ENCODE data around the gene PTPRG.

Gene PTPRG

GRCh38 chr3:61922118-61922517 lies 360.7 kb downstream of the PTPRG start:
- no peak overlapping the region for H4K12ac ChIP-seq (ENCODE audit: low read depth, low read length)
- no peak overlapping the region for H3K9ac ChIP-seq (ENCODE audit: low read length)
- no peaks in the 10 kb centered on the region for H3K9me3 ChIP-seq (ENCODE audit: insufficient read depth, low read depth, low read length)
- no peak overlapping the region for H4K8ac ChIP-seq (ENCODE audit: low read depth, low read length)
- peak; percentile 65 to 91 for DNase-seq
- no CpG with 5 or more reads among the region's 5 CpGs for WGBS (ENCODE audit: extremely low coverage, insufficient coverage, insufficient read length)
- H3K4me1 ChIP-seq (ENCODE audit: control insufficient read depth in 1 of 2, insufficient read depth in 2 of 2, low read length in 2 of 2) = peaks cover 2 to 6% of the 10 kb centered on the region in 2 experiments
- no peaks in the 10 kb centered on the region for H3K36me3 ChIP-seq (ENCODE audit: control insufficient read depth in 1 of 2, insufficient read depth in 2 of 2, low read length in 2 of 2)
- no peak overlapping the region for H3K4me2 ChIP-seq (ENCODE audit: low read length)
- no peak overlapping the region for H2BK120ac ChIP-seq (ENCODE audit: insufficient read depth, low read length, poor library complexity)
- H3K4me3 ChIP-seq (ENCODE audit: low read depth, low read length) = no peak overlapping the region
- no peak overlapping the region for H2AK5ac ChIP-seq (ENCODE audit: low read length)
- no peak overlapping the region for H3K23ac ChIP-seq (ENCODE audit: low read length)
- no peaks in the 10 kb centered on the region for H3K79me1 ChIP-seq (ENCODE audit: low read length)
- no peak overlapping the region for H2AFZ ChIP-seq (ENCODE audit: insufficient read depth, low read length, poor library complexity)
- no peak overlapping the region for H3K18ac ChIP-seq (ENCODE audit: low read length)
- H3K4ac ChIP-seq (ENCODE audit: low read depth, low read length) = no peak overlapping the region
- no peak overlapping the region for H4K91ac ChIP-seq (ENCODE audit: low read depth, low read length)
- H3K27ac ChIP-seq (ENCODE audit: low read depth, low read length) = no peak overlapping the region
- no peaks in the 10 kb centered on the region for H3K27me3 ChIP-seq (ENCODE audit: insufficient read depth, low read length)
- no peak overlapping the region for H3K14ac ChIP-seq (ENCODE audit: low read length)
- H2BK12ac ChIP-seq (ENCODE audit: low read length) = no peak overlapping the region
- no peaks in the 10 kb centered on the region for H3K79me2 ChIP-seq (ENCODE audit: control insufficient read depth, insufficient read depth, low read length, poor library complexity)
- H2BK5ac ChIP-seq (ENCODE audit: low read depth, low read length, poor library complexity) = no peak overlapping the region

- no peak for DNase-seq
- no peak overlapping the region for H3K23ac ChIP-seq (ENCODE audit: low read length)
- no peaks in the 10 kb centered on the region for H3K79me2 ChIP-seq (ENCODE audit: control insufficient read depth, insufficient read depth, low read length, poor library complexity)
- no peak overlapping the region for H3K27ac ChIP-seq (ENCODE audit: low read depth, low read length)
- H3K4ac ChIP-seq (ENCODE audit: low read depth, low read length) = no peak overlapping the region
- no peaks in the 10 kb centered on the region for H3K79me1 ChIP-seq (ENCODE audit: low read length)
- no peak overlapping the region for H3K9ac ChIP-seq (ENCODE audit: low read length)
- no peak overlapping the region for H2BK120ac ChIP-seq (ENCODE audit: insufficient read depth, low read length, poor library complexity)
- H4K91ac ChIP-seq (ENCODE audit: low read depth, low read length) = no peak overlapping the region
- no peak overlapping the region for H3K4me3 ChIP-seq (ENCODE audit: low read depth, low read length)
- no peak overlapping the region for H2BK5ac ChIP-seq (ENCODE audit: low read depth, low read length, poor library complexity)
- H2BK12ac ChIP-seq (ENCODE audit: low read length) = no peak overlapping the region
- H4K8ac ChIP-seq (ENCODE audit: low read depth, low read length) = no peak overlapping the region
- H3K4me1 ChIP-seq (ENCODE audit: control insufficient read depth in 1 of 2, insufficient read depth in 2 of 2, low read length in 2 of 2) = peaks cover 0 to 7% of the 10 kb centered on the region in 2 experiments
- H4K12ac ChIP-seq (ENCODE audit: low read depth, low read length) = no peak overlapping the region
- no CpG with 5 or more reads among the region's 4 CpGs for WGBS (ENCODE audit: extremely low coverage, insufficient coverage, insufficient read length)
- no peak overlapping the region for H3K4me2 ChIP-seq (ENCODE audit: low read length)
- no peak overlapping the region for H3K14ac ChIP-seq (ENCODE audit: low read length)
- no peaks in the 10 kb centered on the region for H3K9me3 ChIP-seq (ENCODE audit: insufficient read depth, low read depth, low read length)
- H3K36me3 ChIP-seq (ENCODE audit: control insufficient read depth in 1 of 2, insufficient read depth in 2 of 2, low read length in 2 of 2) = no peaks in the 10 kb centered on the region
- no peaks in the 10 kb centered on the region for H3K27me3 ChIP-seq (ENCODE audit: insufficient read depth, low read length)
- no peak overlapping the region for H2AFZ ChIP-seq (ENCODE audit: insufficient read depth, low read length, poor library complexity)
- no peak overlapping the region for H2AK5ac ChIP-seq (ENCODE audit: low read length)
- H3K18ac ChIP-seq (ENCODE audit: low read length) = no peak overlapping the region
Measured at GRCh38 chr3:61924090-61924735, 362.8 kb downstream of the PTPRG start.

GRCh38 chr3:61924991-61925390 lies 363.6 kb downstream of the PTPRG start:
- no peak overlapping the region for H2BK5ac ChIP-seq (ENCODE audit: low read depth, low read length, poor library complexity)
- H3K14ac ChIP-seq (ENCODE audit: low read length) = no peak overlapping the region
- no peaks in the 10 kb centered on the region for H3K36me3 ChIP-seq (ENCODE audit: control insufficient read depth in 1 of 2, insufficient read depth in 2 of 2, low read length in 2 of 2)
- H3K79me2 ChIP-seq (ENCODE audit: control insufficient read depth, insufficient read depth, low read length, poor library complexity) = no peaks in the 10 kb centered on the region
- H3K4me2 ChIP-seq (ENCODE audit: low read length) = no peak overlapping the region
- no peak overlapping the region for H3K4ac ChIP-seq (ENCODE audit: low read depth, low read length)
- H3K23ac ChIP-seq (ENCODE audit: low read length) = no peak overlapping the region
- no peak overlapping the region for H2BK12ac ChIP-seq (ENCODE audit: low read length)
- H3K9ac ChIP-seq (ENCODE audit: low read length) = no peak overlapping the region
- no peak overlapping the region for H4K8ac ChIP-seq (ENCODE audit: low read depth, low read length)
- WGBS (ENCODE audit: extremely low coverage, insufficient coverage, insufficient read length) = no CpG with 5 or more reads among the region's 2 CpGs
- no peak overlapping the region for H4K12ac ChIP-seq (ENCODE audit: low read depth, low read length)
- no peak for DNase-seq
- H3K27me3 ChIP-seq (ENCODE audit: insufficient read depth, low read length) = no peaks in the 10 kb centered on the region
- H2AFZ ChIP-seq (ENCODE audit: insufficient read depth, low read length, poor library complexity) = no peak overlapping the region
- no peak overlapping the region for H3K4me3 ChIP-seq (ENCODE audit: low read depth, low read length)
- no peaks in the 10 kb centered on the region for H3K9me3 ChIP-seq (ENCODE audit: insufficient read depth, low read depth, low read length)
- no peak overlapping the region for H4K91ac ChIP-seq (ENCODE audit: low read depth, low read length)
- H3K27ac ChIP-seq (ENCODE audit: low read depth, low read length) = no peak overlapping the region
- peaks cover 0 to 7% of the 10 kb centered on the region in 2 experiments for H3K4me1 ChIP-seq (ENCODE audit: control insufficient read depth in 1 of 2, insufficient read depth in 2 of 2, low read length in 2 of 2)
- H2AK5ac ChIP-seq (ENCODE audit: low read length) = peak overlapping the region; percentile 47
- H3K18ac ChIP-seq (ENCODE audit: low read length) = no peak overlapping the region
- H3K79me1 ChIP-seq (ENCODE audit: low read length) = no peaks in the 10 kb centered on the region
- H2BK120ac ChIP-seq (ENCODE audit: insufficient read depth, low read length, poor library complexity) = no peak overlapping the region

DNA sequence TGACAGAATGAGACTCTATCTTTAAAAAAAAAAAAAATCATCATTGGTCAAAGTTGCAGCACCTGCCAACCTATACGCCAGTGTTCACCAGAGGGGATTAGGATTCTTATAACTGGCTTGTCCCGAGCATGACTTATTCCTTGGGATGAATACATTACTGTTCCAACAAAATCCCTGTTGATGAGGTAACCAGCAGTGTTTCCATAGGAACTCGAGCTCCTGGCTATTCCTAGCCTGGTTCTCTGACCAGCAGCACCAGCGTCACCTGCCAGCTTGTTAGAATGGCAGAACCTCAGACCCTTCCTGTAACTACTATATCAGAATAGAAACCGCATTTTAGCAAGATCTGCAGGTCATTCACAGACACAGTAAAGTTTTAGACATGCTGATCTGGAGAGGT lies 364.4 kb downstream of the PTPRG start:
- H3K79me2 ChIP-seq (ENCODE audit: control insufficient read depth, insufficient read depth, low read length, poor library complexity) = no peaks in the 10 kb centered on the region
- no peak overlapping the region for H3K23ac ChIP-seq (ENCODE audit: low read length)
- no peak overlapping the region for H3K14ac ChIP-seq (ENCODE audit: low read length)
- H2BK12ac ChIP-seq (ENCODE audit: low read length) = no peak overlapping the region
- peak in 1 of 2 donors; percentile 5 for DNase-seq
- H3K36me3 ChIP-seq (ENCODE audit: control insufficient read depth in 1 of 2, insufficient read depth in 2 of 2, low read length in 2 of 2) = no peaks in the 10 kb centered on the region
- peaks cover 0 to 7% of the 10 kb centered on the region in 2 experiments for H3K4me1 ChIP-seq (ENCODE audit: control insufficient read depth in 1 of 2, insufficient read depth in 2 of 2, low read length in 2 of 2)
- H4K8ac ChIP-seq (ENCODE audit: low read depth, low read length) = no peak overlapping the region
- no peak overlapping the region for H3K4me3 ChIP-seq (ENCODE audit: low read depth, low read length)
- no peaks in the 10 kb centered on the region for H3K9me3 ChIP-seq (ENCODE audit: insufficient read depth, low read depth, low read length)
- no peak overlapping the region for H2AFZ ChIP-seq (ENCODE audit: insufficient read depth, low read length, poor library complexity)
- no peak overlapping the region for H2BK120ac ChIP-seq (ENCODE audit: insufficient read depth, low read length, poor library complexity)
- H3K27me3 ChIP-seq (ENCODE audit: insufficient read depth, low read length) = no peaks in the 10 kb centered on the region
- no CpG with 5 or more reads among the region's 5 CpGs for WGBS (ENCODE audit: extremely low coverage, insufficient coverage, insufficient read length)
- H3K27ac ChIP-seq (ENCODE audit: low read depth, low read length) = no peak overlapping the region
- no peak overlapping the region for H3K18ac ChIP-seq (ENCODE audit: low read length)
- H3K9ac ChIP-seq (ENCODE audit: low read length) = no peak overlapping the region
- H3K79me1 ChIP-seq (ENCODE audit: low read length) = no peaks in the 10 kb centered on the region
- H3K4ac ChIP-seq (ENCODE audit: low read depth, low read length) = no peak overlapping the region
- no peak overlapping the region for H2AK5ac ChIP-seq (ENCODE audit: low read length)
- no peak overlapping the region for H3K4me2 ChIP-seq (ENCODE audit: low read length)
- H2BK5ac ChIP-seq (ENCODE audit: low read depth, low read length, poor library complexity) = no peak overlapping the region
- H4K12ac ChIP-seq (ENCODE audit: low read depth, low read length) = no peak overlapping the region
- no peak overlapping the region for H4K91ac ChIP-seq (ENCODE audit: low read depth, low read length)
